Panc1 (cell line): ENCODE measurements around the gene KLF6. TPM values are rescaled to one million over a fixed set of nuclear protein-coding genes. Genes with fewer than 3 reads are reported as not detected.

ENCODE experiments used
- ATAC-seq: fragments of 200-7000 bp; cut with Tn5 transposase; 2 replicates; pipeline ENCODE4 v1.9.1; 2020; ENCODE audit warnings: mild to moderate bottlenecking, moderate library complexity
- BruUV-seq: library from RNA; stranded (reverse); fragments of 400-500 nt; replicated peaks from 2 replicates; lab custom pipeline; 2021; lab: Mats Ljungman, UMichigan
- CTCF ChIA-PET: fragments of 300-600 bp; sonication (Branson Sonifier 250); formaldehyde crosslinking; loops from one replicate; lab custom pipeline; 2022; ENCODE audit warnings: antibody characterized with exemption; lab: Charles Lee
- POLR2A ChIA-PET: fragments of 300-600 bp; sonication (Branson Sonifier 250); formaldehyde crosslinking; loops from one replicate; lab custom pipeline; 2022; ENCODE audit warnings: antibody characterized with exemption; lab: Charles Lee
- DNase-seq: peaks from one replicate; pipeline ENCODE4 v3.0.0-alpha.2; 2010; ENCODE audit warnings: low read depth, low spot score
- H3K27ac ChIP-seq: 2 replicates; pipeline ENCODE4 v1.5.1; 2011; ENCODE audit warnings: mild to moderate bottlenecking, low read length, inconsistent platforms
- H3K27me3 ChIP-seq: fragments of 200-500 bp; sonication (Bioruptor generic); 2 replicates; pipeline ENCODE4 v1.6.0; 2014; ENCODE audit warnings: low read length, inconsistent platforms; ENCODE audit not compliant: control insufficient read depth, insufficient read depth
- H3K36me3 ChIP-seq: fragments of 200-500 bp; sonication (Bioruptor generic); 2 replicates; pipeline ENCODE4 v1.5.1; 2014; ENCODE audit warnings: inconsistent platforms, mild to moderate bottlenecking, low read length, moderate library complexity; ENCODE audit not compliant: control insufficient read depth, insufficient read depth
- H3K4me1 ChIP-seq: 2 replicates; pipeline ENCODE4 v1.5.1; 2011; ENCODE audit warnings: inconsistent platforms, mild to moderate bottlenecking, low read length, moderate library complexity; ENCODE audit not compliant: control insufficient read depth, insufficient read depth
- H3K4me3 ChIP-seq, 2 experiments: 2 replicates each; pipeline ENCODE4 v1.5.1; 2011 to 2012; ENCODE audit warnings: low read depth in 2 of 2, low read length in 2 of 2, mild to moderate bottlenecking in 2 of 2, inconsistent platforms in 1 of 2, moderate library complexity in 1 of 2
- H3K9me3 ChIP-seq: fragments of 200-500 bp; sonication (Bioruptor generic); 2 replicates; pipeline ENCODE4 v1.5.1; 2014; ENCODE audit warnings: low read depth, mild to moderate bottlenecking, inconsistent platforms, low read length, moderate library complexity; ENCODE audit not compliant: control insufficient read depth, insufficient read depth
- CTCF ChIP-seq: fragments of 450-650 bp; IDR thresholded peaks from 2 replicates; pipeline ENCODE4 v1.5.1; 2017; ENCODE audit warnings: mild to moderate bottlenecking
- POLR2AphosphoS5 ChIP-seq: IDR thresholded peaks from 2 replicates; pipeline ENCODE4 v1.6.1; 2012; ENCODE audit warnings: mild to moderate bottlenecking, low read depth, low read length, moderate library complexity
- REST ChIP-seq, 2 experiments: IDR thresholded peaks; 2 replicates each; pipeline ENCODE4 v1.6.1; 2011 to 2012; ENCODE audit warnings: low read depth in 2 of 2, control low read depth in 1 of 2, low read length in 1 of 2, mild to moderate bottlenecking in 1 of 2, moderate library complexity in 1 of 2; ENCODE audit not compliant: insufficient read depth in 1 of 2
- SIN3A ChIP-seq: IDR thresholded peaks from 2 replicates; pipeline ENCODE4 v1.6.1; 2012; ENCODE audit warnings: low read depth, mild to moderate bottlenecking, low read length, moderate library complexity, borderline replicate concordance; ENCODE audit not compliant: insufficient read depth
- TCF7L2 ChIP-seq: IDR thresholded peaks from 2 replicates; pipeline ENCODE4 v1.6.1; 2011; ENCODE audit warnings: mild to moderate bottlenecking, low read depth, low read length, inconsistent platforms
- in situ Hi-C: cut with HindIII; loops from 2 replicates; pipeline ENCODE4 v1.10.0; 2016; ENCODE audit warnings: low sequenced_read_pairs, low pct_unique_long_range_greater_than_20kb
- intact Hi-C: fragments of 100-400 bp; cut with micrococcal nuclease; formaldehyde crosslinking; loops from one replicate; pipeline ENCODE4 v1.10.0; 2022; ENCODE audit not compliant: unreplicated experiment
- total RNA-seq: library from RNA; stranded (reverse); gene quantifications from one replicate; pipeline ENCODE4 v1.2.1, GENCODE V29; 2021; ENCODE audit not compliant: unreplicated experiment

KLF6 gene
- total RNA-seq, 1 experiment from 2014 or later: 177 TPM

- ATAC-seq: no peak
Observed at GRCh38 chr10:3780771-3781467, 4.1 kb downstream of the KLF6 start.

GRCh38 chr10:3780021-3780770 lies 4.8 kb downstream of the KLF6 start:
- H3K27ac ChIP-seq: peak overlapping the region; percentile 100
- ATAC-seq (no peak), DNase-seq (no peak)
- H3K4me3 ChIP-seq: peak overlapping the region; percentile 96 to 98
- no peaks in the 10 kb centered on the region for H3K9me3 ChIP-seq
- intact Hi-C loops: loop anchor here (5.0 to 10.0 kb wide), 2 partner anchors 575 to 583 kb away; no protein-coding TSS in a partner anchor
- peaks cover 38% of the 10 kb centered on the region for H3K36me3 ChIP-seq
- H3K27me3 ChIP-seq: no peaks in the 10 kb centered on the region
- POLR2A ChIA-PET: interaction anchor here (0.6 to 0.9 kb wide), 3 partner anchors 71 to 126 kb away, joined by 3 read pairs; no protein-coding TSS in a partner anchor
- peaks cover 37% of the 10 kb centered on the region for H3K4me1 ChIP-seq
- CTCF ChIA-PET: no interaction called here
- in situ Hi-C loops: no loop called here
- no TSS peak for BruUV-seq
- peak; percentile 70 for TF ChIP-seq POLR2AphosphoS5
- no peak for TF ChIP-seq TCF7L2
- 0 out of 2 replicates have a peak, but pooled peaks have one; percentile 64 for TF ChIP-seq SIN3A
- no peak for TF ChIP-seq REST (IDR thresholded peaks at IDR 0.05; ENCODE audit: insufficient read depth in 1 of 2, low read depth in 2 of 2, low read length in 1 of 2)
- TF ChIP-seq CTCF: no peak

More at GRCh38 chr10:3780771-3781467, 4.1 kb downstream of the KLF6 start:
- Histone ChIP-seq H3K4me3 (peak overlapping the region; percentile 96 to 98), H3K9me3 (no peaks in the 10 kb centered on the region), H3K27me3 (no peaks in the 10 kb centered on the region), H3K4me1 (peaks cover 31% of the 10 kb centered on the region), H3K27ac (peak overlapping the region; percentile 100), H3K36me3 (peaks cover 38% of the 10 kb centered on the region)
- ChIA-PET CTCF (no interaction called here), POLR2A (interaction anchor here (0.9 to 1.2 kb wide), 2 partner anchors 27 to 70 kb away, joined by 3 to 5 read pairs; no protein-coding TSS in a partner anchor)
- intact Hi-C loops: loop anchor here (5.0 to 10.0 kb wide), 2 partner anchors 574 to 584 kb away; no protein-coding TSS in a partner anchor
- in situ Hi-C loops: no loop called here
- no peak for DNase-seq
- TF ChIP-seq POLR2AphosphoS5 (peak; percentile 61; the same call in 1 of the 2 replicates), SIN3A (no peak)
- no TSS peak for BruUV-seq
